HepG2 (cell line): ENCODE measurements around the gene QDPR.
A peak's percentile ranks its signal among the peaks of the same experiment; 100 is the strongest.

Experiments
- CTCF ChIP-seq: sonication (generic); formaldehyde crosslinking; IDR thresholded peaks from 2 replicates; pipeline ENCODE4 v1.5.0; 2020; ENCODE audit warnings: mild to moderate bottlenecking, missing genetic modification reagents, moderate library complexity
- GABPA ChIP-seq, 2 experiments: IDR thresholded peaks; 2 replicates each; pipeline ENCODE4 v1.6.1; 2011 to 2016; ENCODE audit warnings: low read depth in 2 of 2, low read length in 1 of 2, missing biosample characterization in 1 of 2, missing genetic modification characterization in 1 of 2
- MAFK ChIP-seq, 2 experiments: IDR thresholded peaks in 1 of 2; conservative IDR thresholded peaks in 1 of 2; 2 replicates each; pipeline ENCODE4 v1.6.1; 2011; ENCODE audit warnings: improper control_type of control experiment in 2 of 2, low read length in 2 of 2
- TCF7 ChIP-seq: sonication (generic); IDR thresholded peaks from 2 replicates; pipeline ENCODE4 v1.6.1; 2016; ENCODE audit warnings: antibody characterized with exemption, low read depth
- ZNF317 ChIP-seq: sonication (generic); formaldehyde crosslinking; IDR thresholded peaks from 2 replicates; pipeline ENCODE4 v1.5.0; 2020; ENCODE audit warnings: mild to moderate bottlenecking, missing genetic modification reagents
- ZNF552 ChIP-seq: sonication (generic); formaldehyde crosslinking; IDR thresholded peaks from 2 replicates; pipeline ENCODE4 v1.9.0; 2022; ENCODE audit warnings: missing genetic modification reagents, mild to moderate bottlenecking, borderline replicate concordance
- ZSCAN9 ChIP-seq: IDR thresholded peaks from 2 replicates; pipeline ENCODE4 v1.6.1; 2016; ENCODE audit warnings: borderline replicate concordance

GRCh38 chr4:17557880-17558279 is 46.0 kb upstream of the QDPR start:
- no peak for TF ChIP-seq CTCF (CRISPR knock-in tag)
- TF ChIP-seq TCF7, result 0 out of 2 replicates have a peak, but pooled peaks have one; percentile 11
- TF ChIP-seq ZSCAN9 (CRISPR knock-in tag), result no peak
- no peak for TF ChIP-seq ZNF317 (CRISPR knock-in tag)
- TF ChIP-seq GABPA (IDR thresholded peaks at IDR 0.05; ENCODE audit: low read depth, low read length), result no peak
- no peak for TF ChIP-seq GABPA (CRISPR knock-in tag; IDR thresholded peaks at IDR 0.05; ENCODE audit: low read depth)
- no peak for TF ChIP-seq ZNF552
- TF ChIP-seq MAFK (conservative IDR thresholded peaks at IDR 0.05 in 1 of 2, IDR thresholded peaks at IDR 0.05 in 1 of 2; ENCODE audit: low read length in 2 of 2), result peak; percentile 1 to 24; a peak in 1 of 4 replicates
